A204.1 (cell line): Measurements from ENCODE around the gene ZNF302.

ENCODE experiments used
- FAIRE-seq: peaks from 2 replicates; lab custom pipeline; 2012; peaks lifted over from hg19 to GRCh38; lab: Jason Lieb, UNC

ZNF302 gene

GRCh38 chr19:34733266-34733745, 55.8 kb downstream of the ZNF302 start:
- no peak for FAIRE-seq

DNA sequence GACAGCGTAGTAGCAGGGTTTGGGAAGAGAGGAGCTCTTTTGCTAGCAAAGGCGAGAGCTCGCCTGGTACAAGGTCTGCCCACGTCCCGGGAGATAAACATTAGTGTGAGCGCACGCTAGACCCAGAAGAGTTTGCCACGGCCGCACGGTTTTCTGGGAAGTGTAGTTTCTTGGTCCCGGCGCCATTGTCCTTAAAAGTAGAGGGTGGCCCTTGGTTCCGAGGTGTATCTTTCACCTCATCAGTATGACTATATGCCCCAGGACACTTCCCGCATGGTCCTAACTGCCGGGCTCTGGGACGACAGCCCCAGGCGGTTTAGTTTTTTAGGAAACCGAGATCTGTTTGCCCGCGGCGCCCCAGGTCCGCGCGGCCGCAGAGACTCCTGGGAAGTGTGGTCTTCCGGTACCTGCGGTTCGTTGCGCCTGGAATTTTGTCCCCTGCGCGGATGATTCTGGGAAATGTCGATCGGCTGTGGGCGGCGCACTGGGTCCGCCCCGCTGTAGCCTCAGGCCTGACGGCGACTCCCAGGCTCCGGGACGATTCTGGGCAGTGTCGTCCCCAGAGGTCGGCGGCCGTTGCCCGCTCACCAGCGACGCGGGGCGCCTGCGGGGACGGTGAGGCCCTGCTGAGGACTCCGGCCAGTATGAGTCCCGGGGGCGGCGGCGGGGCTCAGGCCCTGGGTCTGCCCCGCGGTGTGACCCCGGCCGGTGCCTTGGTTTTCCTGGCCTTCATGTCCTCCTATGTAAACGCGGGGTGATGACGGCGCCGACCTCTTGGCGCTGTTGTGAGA, 56.5 kb downstream of the ZNF302 start, which contains the start of gene ZNF181:
Gene ZNF181, plus strand, starts transcription at position 498 of the 791 bp plus-strand sequence. CDS start 795 bp downstream, outside the sequence.
- FAIRE-seq, result no peak

- FAIRE-seq, result no peak
Observed at GRCh38 chr19:34734537-34735103, 57.1 kb downstream of the ZNF302 start.
